Panc1 (cell line): ENCODE measurements around the gene CYGB.

ENCODE experiments used
- CTCF ChIP-seq: fragments of 450-650 bp; IDR thresholded peaks from 2 replicates; pipeline ENCODE4 v1.5.1; 2017; ENCODE audit warnings: mild to moderate bottlenecking
- POLR2AphosphoS5 ChIP-seq: IDR thresholded peaks from 2 replicates; pipeline ENCODE4 v1.6.1; 2012; ENCODE audit warnings: mild to moderate bottlenecking, low read depth, low read length, moderate library complexity
- REST ChIP-seq, 2 experiments: IDR thresholded peaks; 2 replicates each; pipeline ENCODE4 v1.6.1; 2011 to 2012; ENCODE audit warnings: low read depth in 2 of 2, control low read depth in 1 of 2, low read length in 1 of 2, mild to moderate bottlenecking in 1 of 2, moderate library complexity in 1 of 2; ENCODE audit not compliant: insufficient read depth in 1 of 2
- SIN3A ChIP-seq: IDR thresholded peaks from 2 replicates; pipeline ENCODE4 v1.6.1; 2012; ENCODE audit warnings: low read depth, mild to moderate bottlenecking, low read length, moderate library complexity, borderline replicate concordance; ENCODE audit not compliant: insufficient read depth
- TCF7L2 ChIP-seq: IDR thresholded peaks from 2 replicates; pipeline ENCODE4 v1.6.1; 2011; ENCODE audit warnings: mild to moderate bottlenecking, low read depth, low read length, inconsistent platforms

DNA sequence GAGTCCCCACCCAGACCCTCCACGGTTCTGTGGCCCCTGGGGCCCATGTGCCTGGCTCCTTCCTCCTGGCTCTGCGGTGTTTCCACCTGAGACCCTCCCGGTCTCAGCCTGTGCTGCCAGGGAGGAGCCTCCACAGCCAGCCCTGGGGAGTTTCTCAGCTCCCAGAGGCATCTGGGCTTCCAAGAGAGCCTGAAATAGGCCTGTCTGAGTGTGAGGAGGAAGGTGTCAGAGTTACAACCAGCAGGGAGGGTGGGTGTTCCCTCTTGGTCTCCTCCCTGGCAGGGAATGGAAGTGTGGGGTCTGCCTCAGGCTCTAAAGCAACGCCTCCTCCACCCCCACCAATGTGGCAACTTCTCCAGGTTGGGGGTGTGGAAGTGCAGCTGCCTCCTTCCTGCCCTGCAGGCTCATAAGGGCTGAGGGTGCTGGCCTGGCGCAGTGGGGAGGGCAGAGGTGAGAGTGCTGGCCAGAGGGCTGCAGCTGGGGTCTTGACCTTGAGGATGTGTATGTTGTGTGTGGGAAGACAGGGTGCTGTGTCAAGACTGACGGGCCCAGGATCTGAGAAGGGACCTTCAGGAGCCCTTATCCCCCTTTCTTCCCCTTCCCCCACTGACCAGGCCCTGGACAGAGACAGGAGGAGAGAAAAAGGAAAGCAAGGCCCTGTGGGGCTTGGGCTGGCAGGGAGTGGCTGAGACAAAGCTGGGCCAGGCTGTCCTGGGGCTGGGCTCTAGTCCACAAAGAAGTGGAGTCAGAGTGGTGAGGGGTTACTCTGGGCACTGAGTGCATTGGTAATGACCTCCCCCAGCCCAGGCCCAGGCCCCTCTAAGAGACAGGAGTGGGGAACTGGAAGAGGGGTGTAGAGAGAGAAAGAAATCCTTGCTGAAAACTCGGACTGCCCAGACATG is 2.4 kb downstream of the CYGB start:
- TF ChIP-seq CTCF, result no peak
- no peak for TF ChIP-seq POLR2AphosphoS5
- 0 out of 4 replicates have a peak, but pooled peaks of 1 of the 2 experiments have one; percentile 44 for TF ChIP-seq REST (IDR thresholded peaks at IDR 0.05; ENCODE audit: insufficient read depth in 1 of 2, low read depth in 2 of 2, low read length in 1 of 2)
- TF ChIP-seq SIN3A, result no peak
- TF ChIP-seq TCF7L2, result no peak
